HEK293 (cell line): ENCODE measurements around the gene VAMP8.

Experiments used
- CTCF ChIA-PET: fragments of 350-600 bp; formaldehyde crosslinking; extraction: SDS; loops from one replicate; lab custom pipeline; 2021; ENCODE audit warnings: antibody characterized with exemption; lab: Yijun Ruan, JAX
- POLR2A ChIA-PET: fragments of 300-600 bp; formaldehyde crosslinking; extraction: SDS; loops from one replicate; lab custom pipeline; 2020; ENCODE audit warnings: antibody characterized with exemption, inconsistent platforms; lab: Yijun Ruan, JAX
- H3K27ac ChIP-seq: fragments of 200-500 bp; sonication (Bioruptor generic); 2 replicates; pipeline ENCODE4 v1.5.1; 2014; ENCODE audit warnings: low read depth, low read length, control low read depth, inconsistent platforms; ENCODE audit errors: extremely low read depth
- H3K36me3 ChIP-seq, 2 experiments: fragments of 200-500 bp in 1 of 2; sonication (Bioruptor generic) in 1 of 2; 1 replicate in 1 of 2; 2 replicates in 1 of 2; pipeline ENCODE4 v1.5.1; 2014 to 2017; ENCODE audit warnings: inconsistent platforms in 2 of 2, low read length in 2 of 2; ENCODE audit not compliant: control insufficient read depth in 2 of 2, insufficient read depth in 1 of 2
- H3K4me1 ChIP-seq: fragments of 200-500 bp; sonication (Bioruptor generic); 2 replicates; pipeline ENCODE4 v1.5.1; 2014; ENCODE audit warnings: mild to moderate bottlenecking, low read length, inconsistent platforms; ENCODE audit not compliant: control insufficient read depth, insufficient read depth
- H3K4me3 ChIP-seq: 2 replicates; pipeline ENCODE4 v1.5.1; 2011; ENCODE audit warnings: low read depth, mild to moderate bottlenecking, control low read depth, low read length, moderate library complexity
- H3K9me3 ChIP-seq: fragments of 200-500 bp; sonication (Bioruptor generic); 2 replicates; pipeline ENCODE4 v1.5.1; 2014; ENCODE audit warnings: low read depth, low read length, inconsistent platforms; ENCODE audit not compliant: control insufficient read depth, insufficient read depth
- IKZF3 ChIP-seq: fragments of 450-650 bp; IDR thresholded peaks from 2 replicates; pipeline ENCODE4 v1.5.0; 2018; ENCODE audit warnings: missing biosample characterization, mild to moderate bottlenecking, missing genetic modification characterization, moderate library complexity
- KLF10 ChIP-seq: fragments of 450-650 bp; IDR thresholded peaks from 2 replicates; pipeline ENCODE4 v1.5.1; 2018; ENCODE audit warnings: missing biosample characterization, mild to moderate bottlenecking, missing genetic modification characterization
- MEIS1 ChIP-seq: sonication (generic); formaldehyde crosslinking; IDR thresholded peaks from 2 replicates; pipeline ENCODE4 v1.8.1; 2022; ENCODE audit warnings: missing genetic modification reagents, mild to moderate bottlenecking, borderline replicate concordance
- PRDM1 ChIP-seq: fragments of 450-650 bp; formaldehyde crosslinking; IDR thresholded peaks from 2 replicates; pipeline ENCODE4; 2016; ENCODE audit warnings: missing biosample characterization, missing genetic modification characterization
- ZBTB48 ChIP-seq: fragments of 450-650 bp; formaldehyde crosslinking; IDR thresholded peaks from 2 replicates; pipeline ENCODE4 v1.5.1; 2016; ENCODE audit warnings: missing biosample characterization, missing genetic modification characterization
- ZIC2 ChIP-seq: fragments of 450-650 bp; formaldehyde crosslinking; IDR thresholded peaks from 2 replicates; pipeline ENCODE4 v1.5.1; 2016; ENCODE audit warnings: missing biosample characterization, missing genetic modification characterization
- ZNF211 ChIP-seq: fragments of 450-650 bp; formaldehyde crosslinking; IDR thresholded peaks from 2 replicates; pipeline ENCODE4 v1.5.1; 2016; ENCODE audit warnings: low read depth, missing biosample characterization, missing genetic modification characterization
- ZNF214 ChIP-seq: fragments of 450-650 bp; formaldehyde crosslinking; IDR thresholded peaks from 2 replicates; pipeline ENCODE4 v1.5.1; 2017; ENCODE audit warnings: missing biosample characterization, mild to moderate bottlenecking, missing genetic modification characterization, borderline replicate concordance
- ZNF274 ChIP-seq, 2 experiments: fragments of 200-500 bp in 1 of 2; fragments of 450-650 bp in 1 of 2; sonication (Bioruptor generic) in 1 of 2; formaldehyde crosslinking in 1 of 2; IDR thresholded peaks; 2 replicates each; pipeline versions ENCODE4 v1.5.1 to v1.6.1; 2014 to 2016; ENCODE audit warnings: borderline replicate concordance in 1 of 2, inconsistent platforms in 1 of 2, low read length in 1 of 2, missing biosample characterization in 1 of 2, missing genetic modification characterization in 1 of 2
- ZNF302 ChIP-seq: fragments of 450-650 bp; formaldehyde crosslinking; IDR thresholded peaks from 2 replicates; pipeline ENCODE4 v1.5.1; 2016; ENCODE audit warnings: missing biosample characterization, missing genetic modification characterization, low read depth
- ZNF426 ChIP-seq: fragments of 450-650 bp; formaldehyde crosslinking; IDR thresholded peaks from 2 replicates; pipeline ENCODE4 v1.5.1; 2017; ENCODE audit warnings: missing biosample characterization, missing genetic modification characterization, mild to moderate bottlenecking, inconsistent platforms, moderate library complexity
- ZNF561 ChIP-seq: fragments of 450-650 bp; IDR thresholded peaks from 2 replicates; pipeline ENCODE4 v1.5.1; 2018; ENCODE audit warnings: missing biosample characterization, missing genetic modification characterization, borderline replicate concordance
- ZNF626 ChIP-seq: fragments of 450-650 bp; sonication (Bioruptor Pico); formaldehyde crosslinking; IDR thresholded peaks from 2 replicates; pipeline ENCODE4 v1.5.1; 2018; ENCODE audit warnings: missing biosample characterization, missing genetic modification characterization, inconsistent platforms
- ZNF660 ChIP-seq: fragments of 450-650 bp; IDR thresholded peaks from 2 replicates; pipeline ENCODE4 v1.5.1; 2018; ENCODE audit warnings: missing biosample characterization, mild to moderate bottlenecking, missing genetic modification characterization
- ZNF664 ChIP-seq: fragments of 450-650 bp; formaldehyde crosslinking; IDR thresholded peaks from 2 replicates; pipeline ENCODE4 v1.5.1; 2016; ENCODE audit warnings: missing biosample characterization, missing genetic modification characterization
- ZNF677 ChIP-seq: fragments of 450-650 bp; IDR thresholded peaks from 2 replicates; pipeline ENCODE4 v1.5.0; 2018; ENCODE audit warnings: missing biosample characterization, mild to moderate bottlenecking, missing genetic modification characterization, moderate library complexity
- ZNF776 ChIP-seq: fragments of 450-650 bp; formaldehyde crosslinking; IDR thresholded peaks from 2 replicates; pipeline ENCODE4 v1.5.0; 2017; ENCODE audit warnings: missing biosample characterization, missing genetic modification characterization, borderline replicate concordance
- ZNF777 ChIP-seq: fragments of 450-650 bp; formaldehyde crosslinking; IDR thresholded peaks from 2 replicates; pipeline ENCODE4 v1.5.1; 2017; ENCODE audit warnings: missing biosample characterization, missing genetic modification characterization, borderline replicate concordance
- TF ChIP-seq, protein P1 (sequence below): fragments of 450-650 bp; formaldehyde crosslinking; optimal IDR thresholded peaks from 2 replicates; pipeline ENCODE3; 2016; ENCODE audit warnings: missing biosample characterization, mild to moderate bottlenecking, missing genetic modification characterization
- TF ChIP-seq, protein P2 (sequence below): sonication (generic); formaldehyde crosslinking; IDR thresholded peaks from 2 replicates; pipeline ENCODE4 v1.8.1; 2022; ENCODE audit warnings: mild to moderate bottlenecking, moderate library complexity, missing genetic modification reagents

Gene VAMP8

DNA sequence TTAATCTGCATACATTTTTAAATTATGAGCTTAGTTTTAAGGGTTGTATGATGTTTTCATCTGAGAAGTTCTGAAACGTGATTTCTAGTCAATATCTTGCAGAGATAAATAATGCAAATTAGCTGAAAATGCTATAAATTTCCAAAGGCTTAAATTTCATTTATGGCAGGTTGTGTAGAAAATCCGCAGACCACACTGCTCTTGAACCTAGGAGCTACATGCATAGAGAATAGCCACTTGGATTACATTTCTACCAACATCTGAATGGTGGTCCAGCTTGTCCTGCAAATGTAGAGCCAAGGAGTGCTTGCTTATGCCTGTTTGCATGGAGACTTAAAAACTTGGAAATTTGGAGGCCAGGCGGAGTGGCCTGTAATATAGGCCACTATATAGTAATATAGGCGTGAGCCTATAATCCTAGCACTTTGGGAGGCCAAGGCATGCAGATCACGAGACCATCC is 31.6 kb upstream of the VAMP8 start (continued):
- TF ChIP-seq ZIC2 (tag by site-specific recombination) (no peak), ZNF677 (tag by site-specific recombination) (no peak), ZNF776 (tag by site-specific recombination) (no peak), ZNF426 (no peak), ZNF561 (tag by site-specific recombination) (no peak)
- TF ChIP-seq, protein P1, sequence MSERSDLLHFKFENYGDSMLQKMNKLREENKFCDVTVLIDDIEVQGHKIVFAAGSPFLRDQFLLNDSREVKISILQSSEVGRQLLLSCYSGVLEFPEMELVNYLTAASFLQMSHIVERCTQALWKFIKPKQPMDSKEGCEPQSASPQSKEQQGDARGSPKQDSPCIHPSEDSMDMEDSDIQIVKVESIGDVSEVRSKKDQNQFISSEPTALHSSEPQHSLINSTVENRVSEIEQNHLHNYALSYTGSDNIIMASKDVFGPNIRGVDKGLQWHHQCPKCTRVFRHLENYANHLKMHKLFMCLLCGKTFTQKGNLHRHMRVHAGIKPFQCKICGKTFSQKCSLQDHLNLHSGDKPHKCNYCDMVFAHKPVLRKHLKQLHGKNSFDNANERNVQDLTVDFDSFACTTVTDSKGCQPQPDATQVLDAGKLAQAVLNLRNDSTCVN (tag by site-specific recombination): no peak

DNA sequence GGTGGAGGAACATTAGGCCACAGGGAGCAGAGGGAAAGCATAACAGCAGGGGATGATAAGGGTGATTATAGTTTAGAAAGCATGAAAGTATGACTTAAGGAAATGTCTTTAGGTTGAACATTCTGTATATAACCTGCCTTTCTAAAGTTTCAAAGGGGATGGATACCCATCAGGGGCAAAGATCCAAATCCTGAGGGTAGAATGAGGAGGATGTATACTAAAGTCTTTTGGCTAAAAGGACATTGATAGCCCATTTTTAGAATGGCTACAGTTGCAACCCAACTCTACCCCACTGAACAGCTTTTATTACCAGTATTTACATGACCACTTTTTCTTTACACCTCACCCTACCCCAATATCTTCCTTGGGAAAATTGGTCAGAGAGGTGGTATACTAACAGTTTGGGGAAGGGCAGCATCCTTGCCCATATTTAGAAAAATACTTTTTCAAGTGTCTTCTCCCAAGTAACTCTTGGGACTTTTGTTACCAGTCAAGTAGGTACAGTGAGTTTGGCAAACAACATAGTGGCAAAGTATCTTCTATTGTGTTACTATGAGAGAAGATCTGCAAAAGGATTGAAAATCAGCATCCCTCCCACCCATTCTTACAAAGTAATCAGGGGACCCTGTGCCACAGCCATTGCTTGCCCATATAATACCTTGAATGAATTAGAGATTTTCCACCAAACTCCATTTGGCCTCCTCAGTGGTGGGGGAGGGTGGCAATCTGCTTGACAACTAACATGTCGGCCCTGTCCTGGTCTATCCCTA is 30.1 kb upstream of the VAMP8 start:
- TF ChIP-seq MEIS1 (CRISPR knock-in tag) (no peak), ZNF211 (tag by site-specific recombination) (no peak), PRDM1 (tag by site-specific recombination) (peak; percentile 35; the same call in 1 of the 2 replicates), ZNF274 (IDR thresholded peaks at IDR 0.05; ENCODE audit: low read length) (no peak), ZNF274 (tag by site-specific recombination; IDR thresholded peaks at IDR 0.05; ENCODE audit: borderline replicate concordance) (no peak), ZNF660 (tag by site-specific recombination) (0 out of 2 replicates have a peak, but pooled peaks have one; percentile 13), IKZF3 (tag by site-specific recombination) (peak; percentile 32; the same call in 1 of the 2 replicates)
- TF ChIP-seq, all 188 proteins: peak for 3
- CTCF ChIA-PET: interaction anchor here (0.5 to 9.8 kb wide), 7 partner anchors 93 to 157 kb away, joined by 4 to 144 read pairs (median 10); partner anchors contain the start of gene SH2D6
- POLR2A ChIA-PET: interaction anchor here (0.6 to 12.3 kb wide), 9 partner anchors 9 to 156 kb away, joined by 3 to 106 read pairs (median 6); partner anchors contain the start of genes GGCX, MAT2A and SH2D6
- Histone ChIP-seq H3K36me3 (peaks cover 32 to 92% of the 10 kb centered on the region in 2 experiments), H3K4me3 (no peak overlapping the region), H3K27ac (no peak overlapping the region), H3K4me1 (no peaks in the 10 kb centered on the region), H3K9me3 (no peaks in the 10 kb centered on the region)

DNA sequence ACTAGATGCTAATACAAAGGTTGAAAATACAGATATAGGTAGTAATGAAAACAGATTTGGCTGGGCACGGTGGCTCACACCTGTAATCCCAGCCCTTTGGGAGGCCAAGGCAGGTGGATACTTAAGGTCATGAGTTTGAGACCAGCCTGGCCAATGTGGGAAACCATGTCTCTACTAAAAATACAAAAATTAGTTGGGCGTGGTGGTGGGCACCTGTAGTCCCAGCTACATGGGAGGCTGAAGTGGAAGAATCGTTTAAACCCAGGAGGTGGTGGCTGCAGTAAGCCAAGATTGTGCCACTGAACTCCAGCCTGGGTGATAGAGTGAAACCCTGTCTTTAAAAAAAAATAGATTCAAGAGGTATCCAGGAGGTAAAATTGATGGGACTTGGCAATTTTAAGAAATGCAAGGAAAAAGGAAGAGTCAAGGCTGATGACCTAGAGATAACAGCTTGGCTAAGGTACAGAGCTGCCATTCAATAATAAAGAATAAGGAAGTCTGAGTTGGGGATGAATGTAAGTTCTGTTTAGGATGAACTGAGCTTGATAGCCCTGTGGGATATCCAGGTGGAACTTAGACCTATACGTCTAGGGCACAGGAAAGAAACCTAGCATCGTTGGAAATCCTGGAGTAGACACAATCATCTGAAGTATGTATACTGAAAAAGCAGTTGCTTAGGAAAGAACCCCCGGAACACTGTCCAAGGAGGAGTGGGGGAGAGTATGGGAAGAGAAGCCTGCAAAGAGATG is 29.4 kb upstream of the VAMP8 start:
- CTCF ChIA-PET: interaction anchor here (0.6 to 9.8 kb wide), 7 partner anchors 8 to 247 kb away, joined by 3 to 144 read pairs (median 3); partner anchors contain the start of gene SH2D6
- Histone ChIP-seq H3K4me3 (no peak overlapping the region), H3K27ac (no peak overlapping the region), H3K4me1 (no peaks in the 10 kb centered on the region), H3K36me3 (peaks cover 24 to 92% of the 10 kb centered on the region in 2 experiments), H3K9me3 (no peaks in the 10 kb centered on the region)
- POLR2A ChIA-PET: interaction anchor here (0.6 to 12.3 kb wide), 7 partner anchors 9 to 193 kb away, joined by 3 to 106 read pairs (median 5); partner anchors contain the start of genes ELMOD3, GGCX, MAT2A and SH2D6
- no peak for TF ChIP-seq ZNF660 (tag by site-specific recombination)
- peak; percentile 41; the same call in 1 of the 2 replicates for TF ChIP-seq ZBTB48 (tag by site-specific recombination)

DNA sequence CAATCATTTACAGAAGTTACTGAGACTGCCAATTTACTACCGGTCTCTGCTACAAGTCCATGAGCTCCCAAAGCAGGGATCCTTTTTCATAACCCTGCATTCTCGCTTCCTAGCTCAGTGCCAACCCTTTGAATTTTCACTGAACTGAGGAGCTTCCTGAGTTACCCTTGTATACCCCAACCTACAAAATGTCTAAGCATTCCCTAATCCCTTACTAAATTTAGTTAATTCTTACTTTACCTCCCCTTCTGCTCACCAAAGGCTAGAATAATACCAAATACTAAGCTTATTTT is 28.8 kb upstream of the VAMP8 start:
- Histone ChIP-seq H3K27ac (no peak overlapping the region), H3K36me3 (peaks cover 22 to 90% of the 10 kb centered on the region in 2 experiments), H3K9me3 (no peaks in the 10 kb centered on the region), H3K4me3 (no peak overlapping the region), H3K4me1 (no peaks in the 10 kb centered on the region)
- ChIA-PET CTCF (interaction anchor here (0.6 to 9.8 kb wide), 8 partner anchors 9 to 248 kb away, joined by 3 to 144 read pairs (median 3); partner anchors contain the start of gene SH2D6), POLR2A (interaction anchor here (0.6 to 12.3 kb wide), 7 partner anchors 10 to 194 kb away, joined by 3 to 106 read pairs (median 5); partner anchors contain the start of genes ELMOD3, GGCX, MAT2A and SH2D6)
- no peak for TF ChIP-seq KLF10 (tag by site-specific recombination)
- TF ChIP-seq, protein P2, sequence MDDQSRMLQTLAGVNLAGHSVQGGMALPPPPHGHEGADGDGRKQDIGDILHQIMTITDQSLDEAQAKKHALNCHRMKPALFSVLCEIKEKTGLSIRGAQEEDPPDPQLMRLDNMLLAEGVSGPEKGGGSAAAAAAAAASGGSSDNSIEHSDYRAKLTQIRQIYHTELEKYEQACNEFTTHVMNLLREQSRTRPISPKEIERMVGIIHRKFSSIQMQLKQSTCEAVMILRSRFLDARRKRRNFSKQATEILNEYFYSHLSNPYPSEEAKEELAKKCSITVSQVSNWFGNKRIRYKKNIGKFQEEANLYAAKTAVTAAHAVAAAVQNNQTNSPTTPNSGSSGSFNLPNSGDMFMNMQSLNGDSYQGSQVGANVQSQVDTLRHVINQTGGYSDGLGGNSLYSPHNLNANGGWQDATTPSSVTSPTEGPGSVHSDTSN (CRISPR knock-in tag): no peak
- TF ChIP-seq ZNF302 (tag by site-specific recombination): no peak
- no peak for TF ChIP-seq ZNF214 (tag by site-specific recombination)
- TF ChIP-seq ZNF777 (tag by site-specific recombination): no peak
- TF ChIP-seq ZNF664 (tag by site-specific recombination): no peak
- TF ChIP-seq ZNF626 (tag by site-specific recombination): no peak
